HG03520 (cell line): ENCODE results near the gene SERPINE3.

ENCODE experiments used
- ATAC-seq: cut with Tn5 transposase; IDR thresholded peaks from one replicate; pipeline ENCODE4 v1.9.1; 2021; ENCODE audit warnings: mild to moderate bottlenecking, moderate library complexity; ENCODE audit not compliant: unreplicated experiment

The SERPINE3 gene

GRCh38 chr13:51360489-51360888, 21.0 kb downstream of the SERPINE3 start:
- ATAC-seq, result no peak

- no peak for ATAC-seq
These were observed 21.6 kb downstream of the SERPINE3 start for GRCh38 chr13:51361106-51361505.

- no peak for ATAC-seq
These were observed 24.1 kb downstream of the SERPINE3 start for GRCh38 chr13:51363625-51364024.

GRCh38 chr13:51364404-51365008, 25.0 kb downstream of the SERPINE3 start:
- ATAC-seq, result no peak

- ATAC-seq, result no peak
These were observed 30.6 kb downstream of the SERPINE3 start for GRCh38 chr13:51370116-51370515.

- no peak for ATAC-seq
These were observed 31.3 kb downstream of the SERPINE3 start for GRCh38 chr13:51370811-51371210.

- no peak for ATAC-seq
These were observed 32.4 kb downstream of the SERPINE3 start for GRCh38 chr13:51371768-51372399.

GRCh38 chr13:51373451-51373850, 34.0 kb downstream of the SERPINE3 start:
- no peak for ATAC-seq

- no peak for ATAC-seq
These were observed 40.8 kb downstream of the SERPINE3 start for GRCh38 chr13:51380269-51380668.

- no peak for ATAC-seq
These were observed 45.6 kb downstream of the SERPINE3 start for GRCh38 chr13:51385114-51385513.

GRCh38 chr13:51394724-51395123, 55.2 kb downstream of the SERPINE3 start:
- no peak for ATAC-seq

GRCh38 chr13:51396352-51396751, 56.9 kb downstream of the SERPINE3 start:
- ATAC-seq, result peak; percentile 91

- ATAC-seq, result no peak
These were observed 57.9 kb downstream of the SERPINE3 start for GRCh38 chr13:51397262-51397941.

- ATAC-seq, result no peak
These were observed 65.7 kb downstream of the SERPINE3 start for GRCh38 chr13:51405176-51405575.

- ATAC-seq, result no peak
These were observed 72.9 kb downstream of the SERPINE3 start for GRCh38 chr13:51412431-51412830.
